ENCODE measurements around the gene FARSA.
A peak's percentile ranks its signal among the peaks of the same experiment; 100 is the strongest.
"Not testable (repeated sequence)": the region's sequence is repeated elsewhere in the genome, so short reads cannot be mapped to it uniquely, and the experiment has no call there.

Gene FARSA

GRCh38 chr19:12937093-12937926, 3.8 kb upstream of the FARSA start:
- DNase-seq: no peak

DNA sequence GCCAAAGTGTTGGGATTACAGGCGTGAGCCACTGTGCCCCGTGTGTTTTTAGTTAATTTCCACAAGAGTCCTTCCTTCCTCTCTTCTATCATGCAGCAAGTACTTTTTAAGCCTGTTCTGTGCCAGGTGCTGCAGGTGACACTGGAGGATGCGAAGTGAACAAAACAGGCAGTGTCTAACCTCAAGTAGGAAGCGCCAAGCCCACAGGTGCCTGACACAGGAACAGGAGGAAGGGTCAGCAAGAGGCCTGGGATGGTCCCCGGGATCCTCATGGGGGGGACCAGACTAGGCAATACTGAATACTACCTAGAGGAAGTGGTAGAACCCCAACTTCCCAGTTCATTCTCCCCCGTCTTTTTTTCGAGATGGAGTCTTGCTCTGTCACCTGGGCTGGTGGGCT, 3.1 kb upstream of the FARSA start:
- DNase-seq: no peak

- no peak for DNase-seq
Observed at GRCh38 chr19:12935071-12935470, 1.6 kb upstream of the FARSA start.

DNA sequence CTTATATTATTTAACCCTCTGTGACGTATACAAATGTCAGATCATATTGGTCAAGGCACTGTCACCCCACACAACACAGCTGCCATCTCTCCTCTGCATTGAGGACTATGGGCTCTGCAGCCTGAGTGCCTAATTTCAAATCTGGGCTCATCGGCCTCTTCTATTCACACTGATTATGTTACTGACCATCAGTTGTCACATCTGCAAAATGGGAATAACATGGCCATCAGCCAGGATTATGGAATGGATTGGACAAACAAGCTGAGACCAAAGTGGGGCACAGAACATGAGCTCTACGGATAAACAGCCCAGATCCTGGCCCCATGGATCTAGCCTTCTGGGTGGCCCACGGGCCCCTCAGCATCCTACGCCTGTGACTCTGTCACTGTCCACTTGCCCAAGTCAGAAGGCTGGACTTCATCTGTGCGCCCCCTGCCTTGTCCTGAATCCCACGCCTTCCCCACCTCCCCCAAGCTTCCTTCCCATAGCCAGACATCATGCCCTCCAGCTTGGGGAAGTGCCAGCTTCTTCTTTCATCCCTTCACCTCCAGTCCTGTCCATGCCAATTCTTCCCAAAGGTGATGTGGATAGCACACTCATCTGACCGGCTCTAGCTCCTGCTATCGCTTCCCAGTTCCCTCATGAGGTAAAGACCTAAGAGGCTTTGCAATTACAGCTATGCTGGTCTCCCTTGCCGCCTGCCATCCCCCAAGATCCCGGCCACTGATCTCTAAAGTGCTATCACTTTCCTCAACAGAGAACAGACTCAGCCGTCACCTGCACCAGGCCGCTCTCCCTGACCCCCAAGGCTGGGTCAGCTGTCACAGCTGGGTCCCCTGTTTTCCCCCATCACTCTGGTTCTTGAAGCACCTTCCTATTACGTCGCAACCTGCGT, 872 bp downstream of the FARSA start:
- no peak for DNase-seq

GRCh38 chr19:12930002-12930645, 3.4 kb downstream of the FARSA start:
- no peak for DNase-seq

GRCh38 chr19:12924621-12925310, 8.7 kb downstream of the FARSA start:
- no peak for DNase-seq

- no peak for DNase-seq
Observed at GRCh38 chr19:12922959-12923358, 10.6 kb downstream of the FARSA start.

- no peak for DNase-seq
Observed at GRCh38 chr19:12921047-12921446, 12.5 kb downstream of the FARSA start.

DNA sequence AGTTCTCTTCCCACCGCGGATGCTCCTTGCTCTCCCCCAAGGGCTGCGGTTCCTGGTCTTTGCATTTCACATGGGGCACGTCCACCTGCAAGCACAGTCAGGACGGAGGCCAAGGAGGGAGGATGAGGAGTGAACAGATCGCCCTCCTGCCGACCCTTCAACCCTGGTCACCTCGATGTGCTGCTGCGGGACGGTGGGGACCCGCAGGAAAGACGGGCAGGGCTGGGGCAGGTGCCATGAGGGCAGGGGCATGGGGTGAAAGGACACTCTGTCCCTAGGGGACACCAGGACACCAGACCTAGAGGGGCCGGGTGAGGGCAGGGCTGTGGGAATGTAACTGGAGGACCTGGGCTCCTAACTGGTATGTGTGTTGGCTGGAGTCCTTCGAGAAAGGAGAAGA, 15.3 kb downstream of the FARSA start:
- no peak for DNase-seq

GRCh38 chr19:12915860-12916259, 17.7 kb downstream of the FARSA start:
- not testable (repeated sequence) for DNase-seq

- DNase-seq: no peak
Observed at GRCh38 chr19:12913851-12914690, 19.4 kb downstream of the FARSA start.

GRCh38 chr19:12913011-12913561, 20.4 kb downstream of the FARSA start:
- DNase-seq: no peak

DNA sequence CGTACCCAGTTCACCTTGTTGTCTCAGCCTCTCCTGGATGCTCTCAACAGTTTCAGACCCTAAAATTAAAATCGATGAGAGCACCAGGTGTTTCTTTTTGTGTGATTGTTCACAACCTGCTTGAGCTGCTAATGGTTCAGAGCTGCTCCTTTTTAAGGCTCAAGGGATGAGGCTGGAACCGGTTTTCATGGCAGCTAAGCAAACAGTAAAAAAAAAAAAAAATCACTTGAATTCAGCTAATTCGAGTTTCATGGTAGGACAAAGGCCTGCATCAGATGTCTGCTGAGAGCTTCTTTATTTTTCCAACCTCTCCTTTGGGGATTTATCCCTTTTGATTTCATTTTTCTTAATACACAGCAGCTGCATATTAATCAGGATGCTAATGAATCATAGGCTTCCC, 20.9 kb downstream of the FARSA start:
- DNase-seq: no peak

DNA sequence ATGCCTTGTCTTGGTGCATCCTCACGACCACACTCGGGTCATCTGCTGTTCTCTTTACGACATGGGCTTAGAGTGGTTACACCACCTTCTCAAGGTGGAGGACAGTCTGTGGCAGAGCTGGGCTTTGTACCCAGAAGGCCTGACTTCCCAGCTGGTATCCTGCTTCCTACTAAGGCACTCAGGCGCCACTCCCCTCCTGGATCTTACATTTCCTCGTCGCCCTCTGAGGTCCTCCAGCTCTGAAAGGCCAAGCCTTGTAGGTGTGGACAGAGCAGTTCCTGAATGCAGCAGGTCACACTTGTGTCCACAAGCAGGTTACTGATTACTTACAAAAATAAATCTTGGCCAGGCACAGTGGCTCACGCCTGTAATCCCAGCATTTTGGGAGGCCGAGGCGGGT, 26.3 kb downstream of the FARSA start:
- no peak for DNase-seq

DNA sequence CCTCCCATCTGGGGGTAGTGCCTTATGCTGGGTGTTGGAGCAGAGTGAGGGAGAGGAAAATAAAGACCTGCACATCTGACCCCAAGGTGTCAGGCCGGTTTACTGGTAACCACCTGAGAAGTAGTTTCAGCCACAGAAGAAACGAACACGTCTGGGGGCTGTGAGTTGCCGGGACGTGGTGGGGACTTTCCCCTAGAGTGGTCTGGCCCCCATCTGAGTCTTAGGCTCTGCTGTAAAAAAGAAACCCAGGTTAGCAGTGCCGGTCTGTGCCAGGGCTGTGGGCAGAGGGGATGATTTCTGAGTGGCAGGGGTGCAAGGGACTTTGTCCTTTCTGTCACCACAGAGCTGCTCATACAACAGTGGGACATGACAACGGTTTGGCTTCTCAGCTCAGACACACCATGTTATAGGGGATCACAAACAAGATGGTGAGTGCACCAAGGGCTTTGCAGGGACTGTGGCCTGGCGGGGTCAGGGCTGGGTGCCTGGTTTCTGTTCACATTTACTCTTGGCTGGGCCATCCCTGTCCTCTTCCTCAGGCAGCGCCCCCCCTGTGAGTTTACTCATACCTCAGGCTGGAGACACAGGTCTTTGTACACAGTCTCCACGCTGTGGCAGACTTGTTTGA, 33.5 kb downstream of the FARSA start:
- DNase-seq: no peak

DNA sequence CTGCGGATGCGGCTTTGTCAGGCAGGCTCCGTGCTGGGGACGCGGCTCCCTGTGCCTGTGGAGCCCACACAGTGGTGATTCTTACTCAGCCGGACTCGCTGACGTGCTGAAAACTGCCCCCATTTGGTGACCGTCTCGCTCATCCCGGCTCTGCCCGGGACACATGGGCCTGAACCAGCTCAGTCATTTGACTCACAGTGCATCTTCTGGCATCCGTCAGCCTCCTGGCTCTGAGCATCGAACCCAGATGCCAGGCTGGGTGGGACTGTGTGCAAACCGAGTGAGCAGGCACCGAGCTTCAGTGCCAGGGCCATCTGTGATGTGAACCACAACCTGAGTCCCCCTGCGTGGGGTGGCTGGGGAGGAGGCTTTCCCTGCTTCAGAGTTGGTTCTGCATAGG, 37.1 kb downstream of the FARSA start:
- DNase-seq: no peak

GRCh38 chr19:12893582-12893981, 39.9 kb downstream of the FARSA start:
- no peak for DNase-seq

GRCh38 chr19:12891553-12892021, 41.9 kb downstream of the FARSA start:
- DNase-seq: no peak

DNA sequence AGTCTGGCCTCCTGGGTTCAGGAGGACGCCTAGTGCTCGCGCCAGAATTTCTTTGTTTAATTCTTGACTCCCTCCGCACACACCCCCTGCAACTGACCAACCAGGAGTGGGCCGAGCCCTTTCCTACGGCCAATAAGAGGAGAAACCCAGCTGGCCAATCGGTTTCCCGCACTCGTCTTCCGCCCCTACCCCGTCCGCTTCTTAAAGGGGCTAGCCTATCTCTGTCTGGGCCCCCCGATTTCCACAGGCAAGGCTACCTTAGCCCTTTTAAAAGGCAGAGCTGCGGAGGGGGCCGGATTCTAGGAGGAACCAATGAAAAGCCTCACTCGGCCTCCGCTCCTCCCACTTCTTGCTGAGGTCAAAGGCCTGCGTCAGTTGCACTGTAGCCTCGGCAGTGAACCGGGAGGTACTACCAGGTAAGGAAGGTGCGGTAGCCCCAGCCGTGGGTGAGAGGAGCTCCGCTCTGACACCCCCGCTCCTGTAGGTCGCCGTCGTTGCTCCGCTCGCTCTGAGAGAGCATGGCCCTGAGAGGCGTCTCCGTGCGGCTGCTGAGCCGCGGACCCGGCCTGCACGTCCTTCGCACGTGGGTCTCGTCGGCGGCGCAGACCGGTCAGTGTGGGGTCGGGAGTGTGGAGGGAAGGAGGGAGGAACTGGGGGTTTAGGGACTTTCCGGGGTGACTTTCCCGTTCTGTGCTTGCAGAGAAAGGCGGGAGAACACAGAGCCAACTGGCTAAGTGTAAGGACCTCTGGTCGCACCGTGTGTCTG, 42.5 kb downstream of the FARSA start, which contains the start of gene GCDH:
GCDH (plus strand) TSS at position 374 of the 766 bp plus-strand sequence; CDS start at position 519, 145 bp downstream.
- DNase-seq: peak; percentile 55

- not testable (repeated sequence) for DNase-seq
Observed at GRCh38 chr19:12890299-12890786, 43.2 kb downstream of the FARSA start.
